Sigmoid colon (tissue), 4 donors: Measurements from ENCODE around the gene EIF2S1.

ENCODE experiments used
- EP300 ChIP-seq, 4 donors: sonication (generic); formaldehyde crosslinking; IDR thresholded peaks; one replicate each; pipeline ENCODE4 v1.6.1; 2017; ENCODE audit warnings: antibody characterized with exemption in 4 of 4
- POLR2A ChIP-seq, 2 donors: fragments of 450-650 bp; IDR thresholded peaks; one replicate each; pipeline ENCODE4 v1.6.1; 2016; ENCODE audit warnings: antibody characterized with exemption in 2 of 2, mild to moderate bottlenecking in 2 of 2, moderate library complexity in 2 of 2
- POLR2AphosphoS5 ChIP-seq, 4 donors: sonication (generic); formaldehyde crosslinking; IDR thresholded peaks; one replicate each; pipeline ENCODE4 v1.6.1; 2017; ENCODE audit warnings: antibody characterized with exemption in 4 of 4
- TF ChIP-seq, protein P1 (sequence below), 4 experiments: fragments of 450-650 bp in 3 of 4; fragments of 200-600 bp in 1 of 4; IDR thresholded peaks; one replicate each; pipeline ENCODE4 v1.5.1; 2016 to 2019; ENCODE audit warnings: antibody characterized with exemption in 4 of 4, mild to moderate bottlenecking in 3 of 4, moderate library complexity in 2 of 4

- TF ChIP-seq POLR2A (IDR thresholded peaks at IDR 0.05) (no peak), EP300 (IDR thresholded peaks at IDR 0.05) (no peak), POLR2AphosphoS5 (IDR thresholded peaks at IDR 0.05) (no peak)
- TF ChIP-seq, protein P1, sequence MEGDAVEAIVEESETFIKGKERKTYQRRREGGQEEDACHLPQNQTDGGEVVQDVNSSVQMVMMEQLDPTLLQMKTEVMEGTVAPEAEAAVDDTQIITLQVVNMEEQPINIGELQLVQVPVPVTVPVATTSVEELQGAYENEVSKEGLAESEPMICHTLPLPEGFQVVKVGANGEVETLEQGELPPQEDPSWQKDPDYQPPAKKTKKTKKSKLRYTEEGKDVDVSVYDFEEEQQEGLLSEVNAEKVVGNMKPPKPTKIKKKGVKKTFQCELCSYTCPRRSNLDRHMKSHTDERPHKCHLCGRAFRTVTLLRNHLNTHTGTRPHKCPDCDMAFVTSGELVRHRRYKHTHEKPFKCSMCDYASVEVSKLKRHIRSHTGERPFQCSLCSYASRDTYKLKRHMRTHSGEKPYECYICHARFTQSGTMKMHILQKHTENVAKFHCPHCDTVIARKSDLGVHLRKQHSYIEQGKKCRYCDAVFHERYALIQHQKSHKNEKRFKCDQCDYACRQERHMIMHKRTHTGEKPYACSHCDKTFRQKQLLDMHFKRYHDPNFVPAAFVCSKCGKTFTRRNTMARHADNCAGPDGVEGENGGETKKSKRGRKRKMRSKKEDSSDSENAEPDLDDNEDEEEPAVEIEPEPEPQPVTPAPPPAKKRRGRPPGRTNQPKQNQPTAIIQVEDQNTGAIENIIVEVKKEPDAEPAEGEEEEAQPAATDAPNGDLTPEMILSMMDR (IDR thresholded peaks at IDR 0.05) = no peak
Observed at GRCh38 chr14:67371247-67372148, 11.4 kb downstream of the EIF2S1 start.
